Spleen (tissue), 11 donors: Measurements from ENCODE around the gene ADCY1. TPM values are rescaled to one million over a fixed set of nuclear protein-coding genes. Genes with fewer than 3 reads are reported as not detected.

Source experiments
- DNase-seq: peaks from one replicate; pipeline ENCODE4 v3.0.0-alpha.2; 2020
- H3K27ac ChIP-seq, 8 donors: fragments of 200-600 bp; sonication (generic) in 7 of 8; 1 replicate in 4 of 8; 2 replicates in 4 of 8; pipeline versions ENCODE4 v1.5.0 to v1.8.0; 2016 to 2021; ENCODE audit warnings: inconsistent platforms in 4 of 8, mild to moderate bottlenecking in 4 of 8, moderate library complexity in 1 of 8
- H3K27me3 ChIP-seq, 7 donors: fragments of 200-600 bp; sonication (generic) in 6 of 7; replicated peaks in 1 of 7; 1 replicate in 4 of 7; 2 replicates in 3 of 7; pipeline versions ENCODE4 v1.5.0 to v1.8.0; 2016 to 2021; ENCODE audit warnings: inconsistent platforms in 3 of 7, mild to moderate bottlenecking in 1 of 7
- H3K36me3 ChIP-seq, 6 donors: fragments of 200-600 bp; sonication (generic) in 5 of 6; 1 replicate in 4 of 6; 2 replicates in 2 of 6; pipeline versions ENCODE4 v1.5.0 to v1.8.0; 2016 to 2021; ENCODE audit warnings: inconsistent platforms in 2 of 6
- H3K4me1 ChIP-seq, 6 donors: fragments of 200-600 bp; sonication (generic) in 5 of 6; 1 replicate in 3 of 6; 2 replicates in 3 of 6; pipeline versions ENCODE4 v1.5.0 to v1.8.0; 2016 to 2021; ENCODE audit warnings: inconsistent platforms in 3 of 6
- H3K4me3 ChIP-seq, 8 donors: fragments of 200-600 bp; sonication (generic) in 7 of 8; 1 replicate in 4 of 8; 2 replicates in 4 of 8; pipeline versions ENCODE4 v1.5.0 to v1.8.0; 2016 to 2021; ENCODE audit warnings: inconsistent platforms in 4 of 8, mild to moderate bottlenecking in 4 of 8, moderate library complexity in 2 of 8
- H3K9me3 ChIP-seq, 8 donors: fragments of 200-600 bp; sonication (generic) in 7 of 8; 1 replicate in 4 of 8; 2 replicates in 4 of 8; pipeline versions ENCODE4 v1.5.0 to v1.8.0; 2016 to 2021; ENCODE audit warnings: inconsistent platforms in 4 of 8
- POLR2A ChIP-seq, 3 donors: fragments of 450-650 bp; IDR thresholded peaks; one replicate each; pipeline ENCODE4 v1.5.1; 2017; ENCODE audit warnings: antibody characterized with exemption in 3 of 3, mild to moderate bottlenecking in 1 of 3
- POLR2AphosphoS5 ChIP-seq, 3 donors: sonication (generic); formaldehyde crosslinking; IDR thresholded peaks; one replicate each; pipeline ENCODE4 v1.5.1; 2017; ENCODE audit warnings: antibody characterized with exemption in 3 of 3
- WGBS, 5 donors: extraction: QIAGEN DNeasy Blood & Tissue Kit in 3 of 5; methylation state at CpG; one replicate each; pipeline versions ENCODE4 v1.1.5 to v1.1.7; 2013 to 2018; 5-methylcytosine and 5-hydroxymethylcytosine counted together
- intact Hi-C: fragments of 100-400 bp; cut with DNase I; formaldehyde crosslinking; loops from one replicate; pipeline ENCODE4 v1.15.0; 2023; ENCODE audit warnings: low total_unique reads
- polyA plus RNA-seq, 3 donors: library from polyadenylated mRNA; stranded (reverse); fragments of 200-250 nt; gene quantifications; one replicate each; pipeline ENCODE4 v1.2.1, GENCODE V29; 2013
- total RNA-seq, 7 donors: library from RNA; depleted of rRNA in 3 of 7; stranded (reverse); fragments of >200 nt in 3 of 7; fragmentation: NEBNext Ultra II Directional in 4 of 7; extraction: Animal tissue kit (Norgen Biotek cat#: 25700) in 4 of 7; gene quantifications; one replicate each; pipeline versions ENCODE4 v1.1.0 to v1.2.1, GENCODE V29; 2016 to 2021
- TF ChIP-seq, protein P1 (sequence below), 11 experiments: fragments of 200-600 bp in 7 of 11; fragments of 450-650 bp in 4 of 11; sonication (generic) in 4 of 11; IDR thresholded peaks in 8 of 11; conservative IDR thresholded peaks in 3 of 11; 1 replicate in 7 of 11; 2 replicates in 4 of 11; pipeline versions ENCODE4 v1.4.0 to v1.8.0; 2016 to 2021; ENCODE audit warnings: antibody characterized with exemption in 11 of 11, inconsistent platforms in 4 of 11, mild to moderate bottlenecking in 1 of 11
- donor health status: healthy with polysubstance abuse.
- donor health status: DM: no; HTN: no; CAD: no; lungs with moderate emphysema.
- donor health status: DM: no; HTN: no; CAD: no.
- donor health status: Bipolar disorder and iron deficiency.
- donor health status: healthy.
- donor health status: DM: no; HTN: no; CAD: no.
- donor health status: DM: yes; HTN: yes; CAD: no.

The ADCY1 gene
- total and polyA plus RNA-seq, 10 donors = 0.05 to 6.6 (median 1.8) TPM

DNA sequence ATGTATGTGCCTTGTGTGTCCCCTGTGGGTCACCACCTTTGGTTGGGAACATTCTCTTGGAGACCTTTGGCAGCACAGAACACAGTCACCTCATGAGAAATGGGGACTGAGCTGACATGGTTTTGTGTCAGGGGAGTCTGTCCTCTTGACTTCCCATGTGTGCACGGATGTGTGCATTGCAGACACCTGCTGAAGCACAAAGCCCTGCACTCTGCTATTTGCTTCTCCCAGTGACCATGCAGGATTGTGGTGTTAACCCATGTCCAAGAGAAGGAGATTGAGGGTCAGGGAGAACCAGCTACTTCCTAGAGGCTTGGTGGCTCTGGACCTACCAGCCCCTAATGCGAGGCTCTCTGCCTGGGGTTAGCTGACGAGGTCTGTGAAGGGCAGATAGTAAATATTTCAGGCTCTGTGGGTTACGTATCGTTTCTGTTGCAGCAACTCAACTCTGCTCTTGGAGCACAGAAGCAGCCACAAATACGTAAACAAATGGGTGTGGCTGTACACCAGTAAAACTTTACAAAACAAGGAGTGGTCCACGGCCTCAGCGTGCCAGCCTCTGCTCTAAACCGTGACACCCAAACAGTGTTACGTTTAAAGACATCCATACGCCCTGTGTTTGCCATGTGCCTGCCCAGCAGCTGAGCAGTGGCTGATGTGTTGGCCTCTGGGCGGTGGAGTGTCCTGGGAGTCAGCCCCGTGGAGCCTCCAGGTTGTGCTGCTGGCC, 51.7 kb downstream of the ADCY1 start:
- TF ChIP-seq, protein P1, sequence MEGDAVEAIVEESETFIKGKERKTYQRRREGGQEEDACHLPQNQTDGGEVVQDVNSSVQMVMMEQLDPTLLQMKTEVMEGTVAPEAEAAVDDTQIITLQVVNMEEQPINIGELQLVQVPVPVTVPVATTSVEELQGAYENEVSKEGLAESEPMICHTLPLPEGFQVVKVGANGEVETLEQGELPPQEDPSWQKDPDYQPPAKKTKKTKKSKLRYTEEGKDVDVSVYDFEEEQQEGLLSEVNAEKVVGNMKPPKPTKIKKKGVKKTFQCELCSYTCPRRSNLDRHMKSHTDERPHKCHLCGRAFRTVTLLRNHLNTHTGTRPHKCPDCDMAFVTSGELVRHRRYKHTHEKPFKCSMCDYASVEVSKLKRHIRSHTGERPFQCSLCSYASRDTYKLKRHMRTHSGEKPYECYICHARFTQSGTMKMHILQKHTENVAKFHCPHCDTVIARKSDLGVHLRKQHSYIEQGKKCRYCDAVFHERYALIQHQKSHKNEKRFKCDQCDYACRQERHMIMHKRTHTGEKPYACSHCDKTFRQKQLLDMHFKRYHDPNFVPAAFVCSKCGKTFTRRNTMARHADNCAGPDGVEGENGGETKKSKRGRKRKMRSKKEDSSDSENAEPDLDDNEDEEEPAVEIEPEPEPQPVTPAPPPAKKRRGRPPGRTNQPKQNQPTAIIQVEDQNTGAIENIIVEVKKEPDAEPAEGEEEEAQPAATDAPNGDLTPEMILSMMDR (IDR thresholded peaks at IDR 0.05 in 8 of 11, conservative IDR thresholded peaks at IDR 0.05 in 3 of 11) = no peak
- TF ChIP-seq POLR2AphosphoS5 (IDR thresholded peaks at IDR 0.05) = no peak
- no peak for TF ChIP-seq POLR2A (IDR thresholded peaks at IDR 0.05)
- DNase-seq = no peak
- 81 to 90% (median 87%) methylated on average over 12 to 13 of the region's 13 CpGs for WGBS, 5 donors

DNA sequence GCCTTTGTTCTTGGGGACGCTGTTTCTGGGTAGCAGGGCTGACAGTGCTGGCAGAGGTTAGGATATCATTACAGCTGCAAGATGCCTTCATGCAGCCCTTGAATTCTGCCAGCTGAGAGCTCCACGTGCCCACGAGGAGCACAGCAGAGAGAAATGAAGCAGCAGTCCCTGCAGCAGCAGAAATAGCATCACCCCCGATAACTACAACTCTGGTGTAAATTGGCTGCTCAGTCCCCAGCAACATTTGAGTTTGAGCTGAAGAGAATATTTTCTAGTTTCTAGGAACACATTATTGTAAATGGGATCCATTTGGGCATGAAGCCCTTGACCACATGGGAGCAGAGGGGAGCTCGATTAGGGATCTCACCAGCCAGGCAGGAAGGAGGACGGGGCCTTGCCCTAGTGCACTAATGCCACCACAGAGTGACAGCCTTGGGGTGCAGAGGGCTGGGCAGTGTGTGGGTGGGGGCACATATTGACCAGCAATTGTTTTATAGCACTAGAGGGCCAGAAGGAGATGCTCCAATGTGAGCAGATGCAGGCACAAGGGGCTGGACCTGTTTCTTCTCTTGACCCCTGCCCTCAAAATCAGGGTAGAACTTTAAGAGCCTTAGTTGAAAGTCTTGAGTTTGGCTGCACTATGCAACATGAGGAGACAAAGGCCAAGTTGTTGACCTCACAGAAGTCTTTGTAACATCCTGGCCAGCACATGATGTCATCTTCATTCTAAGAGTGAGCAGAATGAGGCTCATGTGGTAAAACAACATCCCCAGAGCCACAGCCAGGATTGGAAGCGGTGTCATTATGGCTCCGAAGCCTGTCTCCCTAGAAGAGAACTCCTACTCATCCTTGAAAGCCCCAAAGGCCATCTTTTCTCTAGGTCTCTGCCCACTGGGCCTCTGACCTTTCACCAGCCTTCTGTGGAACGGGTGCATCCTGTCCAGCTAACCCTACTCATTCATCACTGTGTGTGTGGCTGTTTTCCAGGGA, 52.6 kb downstream of the ADCY1 start:
- H3K9me3 ChIP-seq = peaks cover 0 to 20% (median 11%) of the 10 kb centered on the region in 8 donors
- TF ChIP-seq POLR2AphosphoS5 (IDR thresholded peaks at IDR 0.05) = no peak
- TF ChIP-seq POLR2A (IDR thresholded peaks at IDR 0.05) = no peak
- TF ChIP-seq, protein P1 (IDR thresholded peaks at IDR 0.05 in 8 of 11, conservative IDR thresholded peaks at IDR 0.05 in 3 of 11) = no peak
- H3K36me3 ChIP-seq = no peaks in the 10 kb centered on the region
- no peak for DNase-seq
- no peaks in the 10 kb centered on the region for H3K27me3 ChIP-seq
- H3K4me1 ChIP-seq = no peaks in the 10 kb centered on the region
- H3K4me3 ChIP-seq = no peak overlapping the region
- intact Hi-C loops = no loop called here
- 75 to 88% (median 85%) methylated on average over 8 to 9 of the region's 9 CpGs for WGBS, 5 donors
- no peak overlapping the region for H3K27ac ChIP-seq

More for the DNA sequence above, 51.7 kb downstream of the ADCY1 start:
- Histone ChIP-seq H3K9me3 (peaks cover 0 to 28% (median 18%) of the 10 kb centered on the region in 8 donors), H3K27ac (no peak overlapping the region), H3K36me3 (no peaks in the 10 kb centered on the region), H3K4me1 (no peaks in the 10 kb centered on the region), H3K4me3 (no peak overlapping the region), H3K27me3 (no peaks in the 10 kb centered on the region)
- intact Hi-C loops = no loop called here

DNA sequence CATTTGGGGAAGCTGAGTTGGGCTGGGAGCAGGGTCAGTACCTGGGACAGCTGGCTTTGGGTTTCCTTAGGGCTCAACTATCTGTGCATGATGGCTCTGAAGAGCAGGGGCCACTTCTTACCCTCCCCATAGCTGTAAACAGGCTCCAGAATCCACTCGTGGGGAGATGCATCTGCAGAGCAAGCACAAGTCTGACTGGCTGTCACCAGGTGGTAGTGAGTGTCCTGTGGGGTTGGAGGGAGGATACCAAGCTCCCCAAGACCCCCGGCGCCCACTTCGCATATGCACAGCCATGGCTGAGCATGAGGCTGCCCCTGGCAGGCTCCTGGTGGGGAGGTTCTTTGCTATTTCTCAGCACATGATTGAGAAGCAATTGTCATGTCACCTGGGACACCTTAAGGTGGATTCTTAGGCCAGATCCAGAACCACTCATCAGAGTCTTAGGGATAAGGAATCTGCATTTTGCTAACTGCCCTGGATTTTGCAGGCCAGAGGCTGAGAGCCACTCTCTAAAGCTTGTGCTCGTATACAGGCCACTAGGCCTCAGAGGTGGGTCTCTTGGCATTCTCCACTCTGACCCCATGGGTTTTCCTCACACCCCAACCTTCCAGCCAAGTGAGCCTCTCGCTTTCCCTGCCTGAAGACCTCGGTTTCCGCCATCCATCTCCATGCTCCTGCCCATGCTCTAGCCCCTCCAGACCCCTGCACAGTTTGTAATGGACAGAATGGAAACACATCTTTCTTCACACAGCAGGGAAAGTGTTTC, 53.7 kb downstream of the ADCY1 start:
- H3K4me3 ChIP-seq = no peak overlapping the region
- WGBS, 5 donors = 81 to 97% (median 87%) methylated on average over 4 to 8 of the region's 8 CpGs
- H3K27ac ChIP-seq = no peak overlapping the region
- intact Hi-C loops = no loop called here
- no peak for DNase-seq
- no peaks in the 10 kb centered on the region for H3K36me3 ChIP-seq
- TF ChIP-seq, protein P1 (IDR thresholded peaks at IDR 0.05 in 8 of 11, conservative IDR thresholded peaks at IDR 0.05 in 3 of 11) = no peak
- no peak for TF ChIP-seq POLR2AphosphoS5 (IDR thresholded peaks at IDR 0.05)
- no peak for TF ChIP-seq POLR2A (IDR thresholded peaks at IDR 0.05)
- peaks cover 0 to 20% (median 10%) of the 10 kb centered on the region in 8 donors for H3K9me3 ChIP-seq
- no peaks in the 10 kb centered on the region for H3K27me3 ChIP-seq
- H3K4me1 ChIP-seq = no peaks in the 10 kb centered on the region
